Fibroblast of lung (primary cell): ENCODE data around the gene CDCA8. TPM values are rescaled to one million over a fixed set of nuclear protein-coding genes. Genes with fewer than 3 reads are reported as not detected.

Experiments
- DNase-seq, 2 donors: peaks; one replicate each; pipeline versions ENCODE4 v3.0.0 to v3.0.0-alpha.2; 2010; ENCODE audit warnings: low read depth in 2 of 2
- H2AFZ ChIP-seq: 2 replicates; pipeline ENCODE4 v1.5.1; 2012; ENCODE audit warnings: low read length, control low read depth, inconsistent platforms
- H3K27ac ChIP-seq: 2 replicates; pipeline ENCODE4 v1.5.1; 2011; ENCODE audit warnings: low read length, control low read depth; ENCODE audit not compliant: insufficient read depth
- H3K27me3 ChIP-seq: 2 replicates; pipeline ENCODE4 v1.5.1; 2011; ENCODE audit warnings: mild to moderate bottlenecking, low read length; ENCODE audit not compliant: control insufficient read depth, insufficient read depth
- H3K36me3 ChIP-seq: 2 replicates; pipeline ENCODE4 v1.5.1; 2011; ENCODE audit warnings: low read length; ENCODE audit not compliant: control insufficient read depth, insufficient read depth
- H3K4me1 ChIP-seq: 2 replicates; pipeline ENCODE4 v1.5.1; 2011; ENCODE audit warnings: low read length; ENCODE audit not compliant: control insufficient read depth, insufficient read depth; ENCODE audit errors: extremely low read depth
- H3K4me2 ChIP-seq: 2 replicates; pipeline ENCODE4 v1.5.1; 2011; ENCODE audit warnings: low read length, control low read depth; ENCODE audit not compliant: insufficient read depth; ENCODE audit errors: extremely low read depth
- H3K4me3 ChIP-seq, 4 experiments: fragments of 200-600 bp in 1 of 4; sonication (generic) in 1 of 4; replicated peaks in 1 of 4; 2 replicates each; pipeline ENCODE4 v1.5.1; 2011 to 2016; ENCODE audit warnings: low read length in 4 of 4, low read depth in 3 of 4, mild to moderate bottlenecking in 3 of 4, control low read depth in 2 of 4, inconsistent platforms in 1 of 4, mixed read lengths in 1 of 4; ENCODE audit not compliant: insufficient read depth in 1 of 4; ENCODE audit errors: control extremely low read depth in 1 of 4
- H3K79me2 ChIP-seq: 2 replicates; pipeline ENCODE4 v1.5.1; 2012; ENCODE audit warnings: mild to moderate bottlenecking, low read length, inconsistent platforms; ENCODE audit not compliant: control insufficient read depth, insufficient read depth
- H3K9ac ChIP-seq: 2 replicates; pipeline ENCODE4 v1.5.1; 2011; ENCODE audit warnings: mild to moderate bottlenecking, low read length, control low read depth; ENCODE audit not compliant: insufficient read depth
- H3K9me3 ChIP-seq: 2 replicates; pipeline ENCODE4 v1.5.1; 2012; ENCODE audit warnings: low read depth, low read length; ENCODE audit not compliant: control insufficient read depth, insufficient read depth
- H4K20me1 ChIP-seq: 2 replicates; pipeline ENCODE4 v1.5.1; 2011; ENCODE audit warnings: low read length; ENCODE audit not compliant: control insufficient read depth, insufficient read depth; ENCODE audit errors: extremely low read depth
- EZH2 ChIP-seq: IDR thresholded peaks from 2 replicates; pipeline ENCODE4 v1.5.1; 2012; ENCODE audit warnings: low read length, control low read depth, mild to moderate bottlenecking; ENCODE audit errors: missing control alignments
- polyA plus RNA-seq, 2 donors: library from polyadenylated mRNA; depleted of rRNA in 1 of 2; stranded (reverse) in 1 of 2; unstranded in 1 of 2; fragments of >200 nt; gene quantifications; 2 replicates each; pipeline ENCODE4 v1.2.1, GENCODE V29; 2011 to 2012; ENCODE audit warnings: missing spikeins in 1 of 2
- total RNA-seq: library from RNA; depleted of rRNA; stranded (reverse); fragments of >200 nt; gene quantifications from 2 replicates; pipeline ENCODE4 v1.2.1, GENCODE V29; 2014
- TF ChIP-seq, protein P1 (sequence below), 2 donors: IDR thresholded peaks in 1 of 2; conservative IDR thresholded peaks in 1 of 2; 1 replicate in 1 of 2; 2 replicates in 1 of 2; pipeline ENCODE4 v1.5.1; 2011 to 2012; ENCODE audit warnings: low read length in 2 of 2, control low read depth in 1 of 2, inconsistent platforms in 1 of 2, low read depth in 1 of 2, mild to moderate bottlenecking in 1 of 2

Gene CDCA8
- total and polyA plus RNA-seq, 2 donors (not counting 1 experiment from before 2014, with no cell fraction given): 3.8 to 9.5 TPM

- H3K27me3 ChIP-seq: no peaks in the 10 kb centered on the region
Measured at GRCh38 chr1:37716321-37716720, 24.0 kb downstream of the CDCA8 start.

DNA sequence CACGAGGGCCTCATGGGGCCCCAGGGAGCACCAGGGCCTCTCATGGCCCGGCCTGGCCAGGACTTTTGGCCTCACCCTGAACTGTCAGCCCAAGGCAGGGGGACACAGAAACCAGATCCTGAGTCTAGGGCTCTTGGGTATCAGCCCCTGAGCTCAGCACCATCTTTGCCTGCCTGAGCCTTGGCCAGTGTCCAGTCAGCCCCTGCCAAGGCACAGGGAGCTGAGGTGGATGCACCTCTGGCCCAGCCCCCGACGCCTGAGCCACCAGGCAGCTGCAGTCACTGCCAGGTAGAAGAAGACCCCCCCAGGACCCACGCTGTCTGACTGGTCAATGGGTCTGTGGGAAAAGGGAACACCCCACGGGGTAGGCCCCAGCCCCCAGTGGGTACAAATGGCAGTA is 25.3 kb downstream of the CDCA8 start:
- H3K27me3 ChIP-seq: no peaks in the 10 kb centered on the region
- H3K4me2 ChIP-seq: no peak overlapping the region
- no peak for TF ChIP-seq EZH2
- TF ChIP-seq, protein P1, sequence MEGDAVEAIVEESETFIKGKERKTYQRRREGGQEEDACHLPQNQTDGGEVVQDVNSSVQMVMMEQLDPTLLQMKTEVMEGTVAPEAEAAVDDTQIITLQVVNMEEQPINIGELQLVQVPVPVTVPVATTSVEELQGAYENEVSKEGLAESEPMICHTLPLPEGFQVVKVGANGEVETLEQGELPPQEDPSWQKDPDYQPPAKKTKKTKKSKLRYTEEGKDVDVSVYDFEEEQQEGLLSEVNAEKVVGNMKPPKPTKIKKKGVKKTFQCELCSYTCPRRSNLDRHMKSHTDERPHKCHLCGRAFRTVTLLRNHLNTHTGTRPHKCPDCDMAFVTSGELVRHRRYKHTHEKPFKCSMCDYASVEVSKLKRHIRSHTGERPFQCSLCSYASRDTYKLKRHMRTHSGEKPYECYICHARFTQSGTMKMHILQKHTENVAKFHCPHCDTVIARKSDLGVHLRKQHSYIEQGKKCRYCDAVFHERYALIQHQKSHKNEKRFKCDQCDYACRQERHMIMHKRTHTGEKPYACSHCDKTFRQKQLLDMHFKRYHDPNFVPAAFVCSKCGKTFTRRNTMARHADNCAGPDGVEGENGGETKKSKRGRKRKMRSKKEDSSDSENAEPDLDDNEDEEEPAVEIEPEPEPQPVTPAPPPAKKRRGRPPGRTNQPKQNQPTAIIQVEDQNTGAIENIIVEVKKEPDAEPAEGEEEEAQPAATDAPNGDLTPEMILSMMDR (conservative IDR thresholded peaks at IDR 0.05 in 1 of 2, IDR thresholded peaks at IDR 0.05 in 1 of 2; ENCODE audit: low read depth in 1 of 2, low read length in 2 of 2): no peak
- no peaks in the 10 kb centered on the region for H3K36me3 ChIP-seq
- H3K4me3 ChIP-seq: no peak overlapping the region
- no peaks in the 10 kb centered on the region for H4K20me1 ChIP-seq
- H3K4me1 ChIP-seq: no peaks in the 10 kb centered on the region
- no peak for DNase-seq
- no peak overlapping the region for H3K27ac ChIP-seq
- H2AFZ ChIP-seq: no peak overlapping the region
- H3K9me3 ChIP-seq: no peaks in the 10 kb centered on the region
- no peaks in the 10 kb centered on the region for H3K79me2 ChIP-seq
- no peak overlapping the region for H3K9ac ChIP-seq

More at GRCh38 chr1:37716321-37716720, 24.0 kb downstream of the CDCA8 start:
- Histone ChIP-seq H2AFZ (no peak overlapping the region), H3K27ac (no peak overlapping the region), H3K4me2 (no peak overlapping the region), H3K4me1 (no peaks in the 10 kb centered on the region), H3K4me3 (no peak overlapping the region), H4K20me1 (no peaks in the 10 kb centered on the region), H3K9me3 (no peaks in the 10 kb centered on the region), H3K9ac (no peak overlapping the region), H3K79me2 (no peaks in the 10 kb centered on the region), H3K36me3 (no peaks in the 10 kb centered on the region)
- DNase-seq: no peak
- TF ChIP-seq EZH2: no peak
- TF ChIP-seq, protein P1 (conservative IDR thresholded peaks at IDR 0.05 in 1 of 2, IDR thresholded peaks at IDR 0.05 in 1 of 2; ENCODE audit: low read depth in 1 of 2, low read length in 2 of 2): no peak

DNA sequence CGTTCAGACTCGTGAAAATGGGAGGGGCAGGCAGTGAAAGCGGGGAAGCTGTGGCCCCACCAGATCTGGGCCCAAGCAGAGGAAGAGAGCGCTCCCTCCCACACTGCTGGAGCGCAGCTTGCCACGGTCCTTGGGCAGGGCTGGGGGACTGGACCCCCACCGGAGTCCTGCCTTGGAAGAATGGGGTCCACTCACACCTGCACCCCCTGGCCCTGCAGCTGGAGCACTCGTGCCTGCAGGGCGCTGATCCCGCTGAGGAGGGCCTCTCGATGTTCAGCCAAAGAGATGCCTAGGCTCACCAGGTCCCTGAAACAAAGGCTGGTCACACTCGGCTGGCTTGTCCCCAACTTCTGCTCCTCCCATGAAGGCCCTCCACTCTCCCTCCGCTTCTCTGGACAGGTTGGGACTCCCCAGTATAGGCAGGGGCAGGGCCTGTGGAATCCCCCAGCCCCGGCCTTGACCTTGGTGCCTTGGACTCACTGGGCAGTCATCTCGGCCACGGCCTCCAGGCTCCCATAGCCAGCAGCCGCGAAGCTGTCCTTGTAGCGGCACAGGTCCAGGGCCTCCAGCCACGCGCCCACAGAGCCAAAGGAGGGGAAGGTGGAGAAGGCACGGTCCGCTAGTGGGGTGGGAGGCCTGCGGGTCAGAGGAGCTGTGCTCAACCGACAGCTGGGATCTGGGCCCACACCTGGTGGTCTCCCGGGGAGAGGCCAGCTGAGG is 26.0 kb downstream of the CDCA8 start:
- DNase-seq: no peak
- H3K27me3 ChIP-seq: no peaks in the 10 kb centered on the region

More for the DNA sequence above, 26.0 kb downstream of the CDCA8 start:
- TF ChIP-seq EZH2: no peak
- TF ChIP-seq, protein P1 (conservative IDR thresholded peaks at IDR 0.05 in 1 of 2, IDR thresholded peaks at IDR 0.05 in 1 of 2; ENCODE audit: low read depth in 1 of 2, low read length in 2 of 2): no peak
- H3K27ac ChIP-seq: no peak overlapping the region
- H4K20me1 ChIP-seq: no peaks in the 10 kb centered on the region
- no peak overlapping the region for H2AFZ ChIP-seq
- no peaks in the 10 kb centered on the region for H3K9me3 ChIP-seq
- H3K4me1 ChIP-seq: no peaks in the 10 kb centered on the region
- no peaks in the 10 kb centered on the region for H3K36me3 ChIP-seq
- no peak overlapping the region for H3K4me2 ChIP-seq
- H3K9ac ChIP-seq: no peak overlapping the region
- H3K4me3 ChIP-seq: no peak overlapping the region
- H3K79me2 ChIP-seq: no peaks in the 10 kb centered on the region
